HEK293 (cell line): ENCODE data around the gene TANK.

Experiments
- IKZF3 ChIP-seq: fragments of 450-650 bp; IDR thresholded peaks from 2 replicates; pipeline ENCODE4 v1.5.0; 2018; ENCODE audit warnings: missing biosample characterization, mild to moderate bottlenecking, missing genetic modification characterization, moderate library complexity
- RBAK ChIP-seq: fragments of 450-650 bp; formaldehyde crosslinking; IDR thresholded peaks from 2 replicates; pipeline ENCODE4 v1.5.1; 2016; ENCODE audit warnings: missing biosample characterization, missing genetic modification characterization
- YY1 ChIP-seq: fragments of 450-650 bp; formaldehyde crosslinking; IDR thresholded peaks from 2 replicates; pipeline ENCODE4 v1.5.1; 2018; ENCODE audit warnings: missing biosample characterization, missing genetic modification characterization
- ZFP37 ChIP-seq: fragments of 450-650 bp; formaldehyde crosslinking; IDR thresholded peaks from 2 replicates; pipeline ENCODE4 v1.5.1; 2016; ENCODE audit warnings: missing biosample characterization, missing genetic modification characterization
- ZNF184 ChIP-seq: fragments of 450-650 bp; IDR thresholded peaks from 2 replicates; pipeline ENCODE4 v1.5.1; 2018; ENCODE audit warnings: missing biosample characterization, mild to moderate bottlenecking, missing genetic modification characterization
- ZNF274 ChIP-seq, 2 experiments: fragments of 200-500 bp in 1 of 2; fragments of 450-650 bp in 1 of 2; sonication (Bioruptor generic) in 1 of 2; formaldehyde crosslinking in 1 of 2; IDR thresholded peaks; 2 replicates each; pipeline versions ENCODE4 v1.5.1 to v1.6.1; 2014 to 2016; ENCODE audit warnings: borderline replicate concordance in 1 of 2, inconsistent platforms in 1 of 2, low read length in 1 of 2, missing biosample characterization in 1 of 2, missing genetic modification characterization in 1 of 2
- ZNF335 ChIP-seq: fragments of 450-650 bp; formaldehyde crosslinking; conservative IDR thresholded peaks from 2 replicates; pipeline ENCODE4 v1.5.1; 2016; ENCODE audit warnings: missing biosample characterization, missing genetic modification characterization
- ZNF501 ChIP-seq: fragments of 450-650 bp; formaldehyde crosslinking; IDR thresholded peaks from 2 replicates; pipeline ENCODE4 v1.5.1; 2016; ENCODE audit warnings: missing biosample characterization, missing genetic modification characterization
- ZNF610 ChIP-seq: fragments of 450-650 bp; formaldehyde crosslinking; IDR thresholded peaks from 2 replicates; pipeline ENCODE4 v1.5.1; 2016; ENCODE audit warnings: missing biosample characterization, missing genetic modification characterization, borderline replicate concordance
- ZNF621 ChIP-seq: fragments of 450-650 bp; formaldehyde crosslinking; IDR thresholded peaks from 2 replicates; pipeline ENCODE4 v1.5.1; 2017; ENCODE audit warnings: missing biosample characterization, missing genetic modification characterization
- ZNF768 ChIP-seq: fragments of 450-650 bp; formaldehyde crosslinking; IDR thresholded peaks from 2 replicates; pipeline ENCODE4 v1.5.1; 2018; ENCODE audit warnings: missing biosample characterization, mild to moderate bottlenecking, missing genetic modification characterization
- TF ChIP-seq, protein P1 (sequence below): fragments of 450-650 bp; formaldehyde crosslinking; IDR thresholded peaks from 2 replicates; pipeline ENCODE4 v1.5.1; 2017; ENCODE audit warnings: missing biosample characterization, missing genetic modification characterization
- TF ChIP-seq, protein P2 (sequence below): fragments of 450-650 bp; formaldehyde crosslinking; IDR thresholded peaks from 2 replicates; pipeline ENCODE4 v1.5.1; 2016; ENCODE audit warnings: missing biosample characterization, missing genetic modification characterization, low read depth
- TF ChIP-seq, protein P3 (sequence below): fragments of 450-650 bp; formaldehyde crosslinking; IDR thresholded peaks from 2 replicates; pipeline ENCODE4 v1.5.1; 2016; ENCODE audit warnings: missing biosample characterization, missing genetic modification characterization

DNA sequence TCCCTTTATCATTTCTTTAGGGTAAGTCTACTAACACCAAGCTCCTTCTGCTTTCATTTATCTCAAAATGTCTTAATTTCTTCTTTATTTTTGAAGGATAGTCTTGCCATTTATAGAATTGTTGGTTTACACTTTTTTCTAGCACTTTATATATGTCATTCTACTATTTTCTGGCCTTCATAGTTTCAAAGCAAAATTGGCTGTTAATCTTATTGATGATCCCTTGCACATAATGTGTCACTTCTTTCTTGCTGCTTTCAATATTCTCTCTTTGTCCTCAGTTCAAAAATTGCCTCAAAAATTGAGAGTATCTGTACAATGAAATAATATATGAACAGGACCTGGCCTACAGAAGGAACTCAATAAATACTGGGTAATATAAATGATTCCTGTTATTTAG, 7.9 kb upstream of the TANK start:
- TF ChIP-seq ZNF274 (IDR thresholded peaks at IDR 0.05; ENCODE audit: low read length) (no peak), ZNF274 (tag by site-specific recombination; IDR thresholded peaks at IDR 0.05; ENCODE audit: borderline replicate concordance) (no peak), ZNF610 (no peak), ZNF768 (tag by site-specific recombination) (no peak), YY1 (tag by site-specific recombination) (no peak), IKZF3 (tag by site-specific recombination) (no peak), ZNF184 (tag by site-specific recombination) (no peak), ZFP37 (tag by site-specific recombination) (no peak), RBAK (tag by site-specific recombination) (no peak), ZNF335 (tag by site-specific recombination) (no peak), ZNF621 (tag by site-specific recombination) (no peak), ZNF501 (tag by site-specific recombination) (no peak)
- TF ChIP-seq, protein P1, sequence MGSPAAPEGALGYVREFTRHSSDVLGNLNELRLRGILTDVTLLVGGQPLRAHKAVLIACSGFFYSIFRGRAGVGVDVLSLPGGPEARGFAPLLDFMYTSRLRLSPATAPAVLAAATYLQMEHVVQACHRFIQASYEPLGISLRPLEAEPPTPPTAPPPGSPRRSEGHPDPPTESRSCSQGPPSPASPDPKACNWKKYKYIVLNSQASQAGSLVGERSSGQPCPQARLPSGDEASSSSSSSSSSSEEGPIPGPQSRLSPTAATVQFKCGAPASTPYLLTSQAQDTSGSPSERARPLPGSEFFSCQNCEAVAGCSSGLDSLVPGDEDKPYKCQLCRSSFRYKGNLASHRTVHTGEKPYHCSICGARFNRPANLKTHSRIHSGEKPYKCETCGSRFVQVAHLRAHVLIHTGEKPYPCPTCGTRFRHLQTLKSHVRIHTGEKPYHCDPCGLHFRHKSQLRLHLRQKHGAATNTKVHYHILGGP (tag by site-specific recombination) = no peak
- TF ChIP-seq, protein P2, sequence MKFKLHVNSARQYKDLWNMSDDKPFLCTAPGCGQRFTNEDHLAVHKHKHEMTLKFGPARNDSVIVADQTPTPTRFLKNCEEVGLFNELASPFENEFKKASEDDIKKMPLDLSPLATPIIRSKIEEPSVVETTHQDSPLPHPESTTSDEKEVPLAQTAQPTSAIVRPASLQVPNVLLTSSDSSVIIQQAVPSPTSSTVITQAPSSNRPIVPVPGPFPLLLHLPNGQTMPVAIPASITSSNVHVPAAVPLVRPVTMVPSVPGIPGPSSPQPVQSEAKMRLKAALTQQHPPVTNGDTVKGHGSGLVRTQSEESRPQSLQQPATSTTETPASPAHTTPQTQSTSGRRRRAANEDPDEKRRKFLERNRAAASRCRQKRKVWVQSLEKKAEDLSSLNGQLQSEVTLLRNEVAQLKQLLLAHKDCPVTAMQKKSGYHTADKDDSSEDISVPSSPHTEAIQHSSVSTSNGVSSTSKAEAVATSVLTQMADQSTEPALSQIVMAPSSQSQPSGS (tag by site-specific recombination) = no peak
- TF ChIP-seq, protein P3, sequence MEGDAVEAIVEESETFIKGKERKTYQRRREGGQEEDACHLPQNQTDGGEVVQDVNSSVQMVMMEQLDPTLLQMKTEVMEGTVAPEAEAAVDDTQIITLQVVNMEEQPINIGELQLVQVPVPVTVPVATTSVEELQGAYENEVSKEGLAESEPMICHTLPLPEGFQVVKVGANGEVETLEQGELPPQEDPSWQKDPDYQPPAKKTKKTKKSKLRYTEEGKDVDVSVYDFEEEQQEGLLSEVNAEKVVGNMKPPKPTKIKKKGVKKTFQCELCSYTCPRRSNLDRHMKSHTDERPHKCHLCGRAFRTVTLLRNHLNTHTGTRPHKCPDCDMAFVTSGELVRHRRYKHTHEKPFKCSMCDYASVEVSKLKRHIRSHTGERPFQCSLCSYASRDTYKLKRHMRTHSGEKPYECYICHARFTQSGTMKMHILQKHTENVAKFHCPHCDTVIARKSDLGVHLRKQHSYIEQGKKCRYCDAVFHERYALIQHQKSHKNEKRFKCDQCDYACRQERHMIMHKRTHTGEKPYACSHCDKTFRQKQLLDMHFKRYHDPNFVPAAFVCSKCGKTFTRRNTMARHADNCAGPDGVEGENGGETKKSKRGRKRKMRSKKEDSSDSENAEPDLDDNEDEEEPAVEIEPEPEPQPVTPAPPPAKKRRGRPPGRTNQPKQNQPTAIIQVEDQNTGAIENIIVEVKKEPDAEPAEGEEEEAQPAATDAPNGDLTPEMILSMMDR (tag by site-specific recombination) = no peak
